HCT116 (cell line): Measurements from ENCODE around the gene TRNAU1AP. TPM values are rescaled to one million over a fixed set of nuclear protein-coding genes. Genes with fewer than 3 reads are reported as not detected.

Source experiments
- ATAC-seq: fragments of 200-7000 bp; cut with Tn5 transposase; 2 replicates; pipeline ENCODE4 v1.9.1; 2020; ENCODE audit warnings: mild to moderate bottlenecking, moderate library complexity
- BruUV-seq: library from RNA; stranded (reverse); fragments of 400-500 nt; replicated peaks from 2 replicates; lab custom pipeline; 2021; lab: Mats Ljungman, UMichigan
- CTCF ChIA-PET: fragments of 300-600 bp; sonication (Branson Sonifier 250); formaldehyde crosslinking; loops from one replicate; lab custom pipeline; 2021; ENCODE audit warnings: antibody characterized with exemption; lab: Charles Lee
- POLR2A ChIA-PET: fragments of 300-600, 350-600 bp; sonication (Branson Sonifier 250); formaldehyde crosslinking; loops from one replicate; lab custom pipeline; 2021; ENCODE audit warnings: antibody characterized with exemption; lab: Charles Lee
- RAD21 ChIA-PET, 2 experiments: fragments of 300-600 bp; sonication (Branson Sonifier 250); formaldehyde crosslinking; loops; one replicate each; lab custom pipeline; 2023; ENCODE audit warnings: low total read pairs in 2 of 2; ENCODE audit not compliant: uncharacterized antibody in 2 of 2, unreplicated experiment in 2 of 2, low non-redundant PET in 1 of 2; lab: Charles Lee
- DNase-seq: peaks from one replicate; pipeline ENCODE4 v3.0.0-alpha.2; 2010; ENCODE audit warnings: low read depth, low spot score
- H2AFZ ChIP-seq: fragments of 200-600 bp; shearing (Covaris generic), sonication (generic); 2 replicates; pipeline ENCODE4 v1.6.1; 2017; ENCODE audit warnings: low read depth, mixed run types, mixed read lengths, antibody characterized with exemption, low read length; ENCODE audit not compliant: poor library complexity, severe bottlenecking
- H3K27ac ChIP-seq: 2 replicates; pipeline ENCODE4 v1.5.1; 2012; ENCODE audit warnings: low read depth, low read length
- H3K27me3 ChIP-seq: fragments of 200-600 bp; sonication (generic); 2 replicates; pipeline ENCODE4 v1.6.1; 2016; ENCODE audit warnings: mixed run types, low read length, mixed read lengths; ENCODE audit not compliant: insufficient read depth
- H3K36me3 ChIP-seq, 2 experiments: fragments of 200-500 bp in 1 of 2; fragments of 200-600 bp in 1 of 2; sonication (Bioruptor generic) in 1 of 2; sonication (generic) in 1 of 2; 2 replicates each; pipeline versions ENCODE4 v1.5.1 to v1.6.1; 2014 to 2016; ENCODE audit warnings: low read length in 2 of 2, inconsistent platforms in 1 of 2, mixed read lengths in 1 of 2, mixed run types in 1 of 2; ENCODE audit not compliant: insufficient read depth in 2 of 2, control insufficient read depth in 1 of 2
- H3K4me1 ChIP-seq, 2 experiments: fragments of 200-600 bp in 1 of 2; sonication (generic) in 1 of 2; 2 replicates each; pipeline versions ENCODE4 v1.5.1 to v1.6.1; 2012 to 2017; ENCODE audit warnings: low read length in 2 of 2, inconsistent platforms in 1 of 2, mild to moderate bottlenecking in 1 of 2, mixed read lengths in 1 of 2, mixed run types in 1 of 2, moderate library complexity in 1 of 2; ENCODE audit not compliant: insufficient read depth in 2 of 2, control insufficient read depth in 1 of 2
- H3K4me2 ChIP-seq: fragments of 200-600 bp; sonication (generic); 2 replicates; pipeline ENCODE4 v1.6.1; 2017; ENCODE audit warnings: mixed run types, low read length, mixed read lengths
- H3K4me3 ChIP-seq, 2 experiments: fragments of 200-600 bp in 1 of 2; sonication (generic) in 1 of 2; replicated peaks in 1 of 2; 2 replicates each; pipeline ENCODE4 v1.5.1; 2011 to 2016; ENCODE audit warnings: low read length in 2 of 2, control low read depth in 1 of 2, low read depth in 1 of 2, mild to moderate bottlenecking in 1 of 2, mixed read lengths in 1 of 2, mixed run types in 1 of 2
- H3K79me2 ChIP-seq: fragments of 200-600 bp; sonication (generic); 2 replicates; pipeline ENCODE4 v1.6.1; 2017; ENCODE audit warnings: mild to moderate bottlenecking, mixed run types, low read length, moderate library complexity, mixed read lengths; ENCODE audit not compliant: insufficient read depth
- H3K9ac ChIP-seq: fragments of 200-600 bp; sonication (generic); 2 replicates; pipeline ENCODE4 v1.6.1; 2016; ENCODE audit warnings: low read length, mixed read lengths
- H3K9me2 ChIP-seq: fragments of 200-600 bp; sonication (generic), shearing (Covaris generic); 2 replicates; pipeline ENCODE4 v1.6.1; 2017; ENCODE audit warnings: mixed run types, mild to moderate bottlenecking, moderate library complexity; ENCODE audit not compliant: insufficient read depth
- H3K9me3 ChIP-seq, 2 experiments: fragments of 200-500 bp in 1 of 2; fragments of 200-600 bp in 1 of 2; sonication (Bioruptor generic) in 1 of 2; sonication (generic) in 1 of 2; 2 replicates each; pipeline ENCODE4 v1.6.1; 2014 to 2017; ENCODE audit warnings: low read length in 2 of 2, mixed read lengths in 2 of 2, inconsistent platforms in 1 of 2, low read depth in 1 of 2, mild to moderate bottlenecking in 1 of 2, mixed run types in 1 of 2, moderate library complexity in 1 of 2; ENCODE audit not compliant: control insufficient read depth in 1 of 2, insufficient read depth in 1 of 2
- H4K20me1 ChIP-seq: fragments of 200-600 bp; sonication (generic), shearing (Covaris generic); 2 replicates; pipeline ENCODE4 v1.6.1; 2017; ENCODE audit warnings: mixed run types, mild to moderate bottlenecking, moderate library complexity; ENCODE audit not compliant: insufficient read depth
- CEBPB ChIP-seq: IDR thresholded peaks from 2 replicates; pipeline ENCODE4 v1.6.1; 2012; ENCODE audit warnings: low read depth
- ELF1 ChIP-seq: IDR thresholded peaks from 2 replicates; pipeline ENCODE4 v1.6.1; 2012; ENCODE audit warnings: low read depth, borderline replicate concordance
- EZH2 ChIP-seq: fragments of 200-600 bp; sonication (generic); IDR thresholded peaks from 2 replicates; pipeline ENCODE4 v1.6.1; 2017; ENCODE audit warnings: antibody characterized with exemption, mixed run types
- FOSL1 ChIP-seq: IDR thresholded peaks from 2 replicates; pipeline ENCODE4 v1.6.1; 2012; ENCODE audit warnings: low read depth
- POLR2AphosphoS5 ChIP-seq: IDR thresholded peaks from 2 replicates; pipeline ENCODE4 v1.6.1; 2011; ENCODE audit warnings: mild to moderate bottlenecking, low read depth, low read length, moderate library complexity
- SRF ChIP-seq: IDR thresholded peaks from 2 replicates; pipeline ENCODE4 v1.6.1; 2012; ENCODE audit warnings: low read depth
- TCF7L2 ChIP-seq: IDR thresholded peaks from 2 replicates; pipeline ENCODE4 v1.7.0; 2011; ENCODE audit warnings: borderline replicate concordance, inconsistent platforms; ENCODE audit not compliant: insufficient read depth, insufficient read length; ENCODE audit errors: extremely low read depth
- YY1 ChIP-seq: IDR thresholded peaks from 2 replicates; pipeline ENCODE4 v1.6.1; 2011; ENCODE audit warnings: low read length, low read depth, moderate library complexity, mild to moderate bottlenecking; ENCODE audit not compliant: insufficient replicate concordance; ENCODE audit errors: extremely low read depth
- ZFX ChIP-seq: fragments of 450-650 bp; IDR thresholded peaks from 2 replicates; pipeline ENCODE4 v1.6.1; 2017
- ZNF274 ChIP-seq: fragments of 200-500 bp; sonication (Bioruptor generic); IDR thresholded peaks from 2 replicates; pipeline ENCODE4 v1.6.1; 2014; ENCODE audit warnings: mild to moderate bottlenecking, low read depth, low read length, inconsistent platforms
- intact Hi-C: fragments of 100-400 bp; cut with micrococcal nuclease; formaldehyde crosslinking; loops from 2 replicates; pipeline ENCODE4 v1.10.0; 2022
- total RNA-seq: library from RNA; stranded (reverse); gene quantifications from one replicate; pipeline ENCODE4 v1.2.1, GENCODE V29; 2021; ENCODE audit not compliant: unreplicated experiment
- TF ChIP-seq, protein P1 (sequence below): IDR thresholded peaks from 2 replicates; pipeline ENCODE4 v1.6.1; 2012
- TF ChIP-seq, protein P2 (sequence below): IDR thresholded peaks from 2 replicates; pipeline ENCODE4 v1.6.1; 2012

The TRNAU1AP gene
- total RNA-seq, 1 experiment from 2014 or later: 29.7 TPM

DNA sequence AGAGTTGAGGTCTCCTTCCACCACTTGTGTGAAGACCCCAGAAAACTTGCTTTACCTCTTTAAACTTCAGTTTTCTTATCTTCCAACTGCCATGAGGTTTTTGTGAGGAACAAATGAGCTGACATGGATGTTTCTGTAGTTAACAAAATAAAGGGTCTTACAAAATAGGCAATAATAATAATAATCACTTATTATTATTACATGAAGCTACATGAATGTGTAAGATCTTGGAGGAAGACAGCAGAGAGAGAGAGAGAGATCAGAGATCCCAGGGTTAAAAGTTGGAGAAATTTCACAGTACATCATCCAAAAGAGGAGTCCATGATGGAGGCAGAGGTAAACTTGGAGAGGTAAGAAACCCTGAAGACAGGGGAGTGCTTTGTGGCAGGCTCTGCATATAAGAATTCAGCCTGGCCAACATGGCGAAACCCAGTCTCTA lies 36.3 kb upstream of the TRNAU1AP start:
- Histone ChIP-seq H3K27ac (peak overlapping the region; percentile 99; the same call in 1 of the 2 replicates), H2AFZ (no peak overlapping the region), H3K27me3 (no peaks in the 10 kb centered on the region), H3K4me1 (peaks cover 13 to 66% of the 10 kb centered on the region in 2 experiments; a peak in 3 of 4 replicates), H4K20me1 (no peaks in the 10 kb centered on the region), H3K9me3 (no peaks in the 10 kb centered on the region), H3K79me2 (peaks cover 37% of the 10 kb centered on the region), H3K36me3 (peaks cover 5 to 9% of the 10 kb centered on the region in 2 experiments; a peak in 2 of 4 replicates), H3K4me2 (peak overlapping the region; percentile 87; the same call in 1 of the 2 replicates), H3K9me2 (no peaks in the 10 kb centered on the region), H3K4me3 (no peak overlapping the region), H3K9ac (0 out of 2 replicates have a peak overlapping the region, but pooled peaks have one; percentile 21)
- POLR2A ChIA-PET: interaction anchor here (0.7 to 3.2 kb wide), 6 partner anchors 11 to 361 kb away, joined by 5 to 16 read pairs (median 6); partner anchors contain the start of genes RCC1 and RNU11
- intact Hi-C loops: loop anchor here (5.0 kb wide), 1 partner anchor 361 kb away; no protein-coding TSS in a partner anchor
- CTCF ChIA-PET: interaction anchor here (0.6 to 3.3 kb wide), 3 partner anchors 29 to 106 kb away, joined by 4 to 28 read pairs (median 7); no protein-coding TSS in a partner anchor
- BruUV-seq: no TSS peak
- RAD21 ChIA-PET: interaction anchor here (0.9 to 1.1 kb wide), 2 partner anchors 86 to 87 kb away, joined by 3 read pairs; no protein-coding TSS in a partner anchor
- no peak for ATAC-seq
- no peak for DNase-seq
- TF ChIP-seq YY1 (no peak), ZFX (no peak), POLR2AphosphoS5 (0 out of 2 replicates have a peak, but pooled peaks have one; percentile 5), ELF1 (no peak), SRF (no peak)
- TF ChIP-seq, protein P1, sequence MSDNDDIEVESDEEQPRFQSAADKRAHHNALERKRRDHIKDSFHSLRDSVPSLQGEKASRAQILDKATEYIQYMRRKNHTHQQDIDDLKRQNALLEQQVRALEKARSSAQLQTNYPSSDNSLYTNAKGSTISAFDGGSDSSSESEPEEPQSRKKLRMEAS: no peak

DNA sequence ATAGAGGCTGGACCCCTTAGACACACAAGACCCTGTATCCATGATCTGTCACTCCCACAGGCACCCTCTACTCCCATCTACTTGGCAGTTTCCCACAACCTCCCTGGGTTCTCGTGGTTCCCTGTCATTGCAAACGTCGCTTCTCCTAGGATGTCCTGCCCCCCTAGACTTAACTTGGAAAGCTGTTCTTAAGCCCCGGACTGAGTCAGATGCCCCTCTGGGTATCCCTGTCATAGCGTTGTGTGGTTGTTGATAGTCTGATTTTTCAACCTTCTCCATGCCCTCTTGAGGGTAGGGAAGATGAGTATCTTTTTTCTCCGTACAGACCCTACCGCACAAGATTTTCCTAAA lies 35.3 kb upstream of the TRNAU1AP start:
- CTCF ChIA-PET: interaction anchor here (1.0 to 3.3 kb wide), 2 partner anchors 86 to 360 kb away, joined by 4 to 28 read pairs; no protein-coding TSS in a partner anchor
- H3K27ac ChIP-seq: peak overlapping the region; percentile 99
- no peaks in the 10 kb centered on the region for H4K20me1 ChIP-seq
- H3K4me1 ChIP-seq: peaks cover 13 to 64% of the 10 kb centered on the region in 2 experiments; a peak in 3 of 4 replicates
- peaks cover 48% of the 10 kb centered on the region for H3K79me2 ChIP-seq
- H3K9ac ChIP-seq: peak overlapping the region; percentile 99
- no peaks in the 10 kb centered on the region for H3K9me2 ChIP-seq
- no peak for TF ChIP-seq ELF1
- TF ChIP-seq ZFX: no peak
- TF ChIP-seq TCF7L2: no peak
- TF ChIP-seq, protein P1: no peak
- TF ChIP-seq SRF: no peak
- TF ChIP-seq ZNF274: no peak
- no peak for TF ChIP-seq FOSL1
- TF ChIP-seq, protein P2, sequence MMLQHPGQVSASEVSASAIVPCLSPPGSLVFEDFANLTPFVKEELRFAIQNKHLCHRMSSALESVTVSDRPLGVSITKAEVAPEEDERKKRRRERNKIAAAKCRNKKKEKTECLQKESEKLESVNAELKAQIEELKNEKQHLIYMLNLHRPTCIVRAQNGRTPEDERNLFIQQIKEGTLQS: no peak
- TF ChIP-seq CEBPB: no peak
- no peak for TF ChIP-seq EZH2
- H3K27me3 ChIP-seq: no peaks in the 10 kb centered on the region
- H2AFZ ChIP-seq: no peak overlapping the region
- BruUV-seq: TSS peak; percentile 54
- intact Hi-C loops: loop anchor here (1.0 to 5.0 kb wide), 2 partner anchors 86 to 360 kb away; no protein-coding TSS in a partner anchor
- no peak for DNase-seq
- H3K4me3 ChIP-seq: peak overlapping the region; percentile 69 to 90
- H3K36me3 ChIP-seq: peaks cover under 1 to 11% of the 10 kb centered on the region in 2 experiments; a peak in 1 of 4 replicates
- RAD21 ChIA-PET: no interaction called here
- ATAC-seq: peak; percentile 10
- H3K9me3 ChIP-seq: no peaks in the 10 kb centered on the region
- POLR2A ChIA-PET: interaction anchor here (0.6 to 3.2 kb wide), 6 partner anchors 12 to 367 kb away, joined by 3 to 16 read pairs (median 6); partner anchors contain the start of genes RCC1, RNU11 and TRNAU1AP
- H3K4me2 ChIP-seq: peak overlapping the region; percentile 87
